GM19468 (cell line): ENCODE data around the gene RAD1.

ENCODE experiments used
- ATAC-seq: cut with Tn5 transposase; IDR thresholded peaks from one replicate; pipeline ENCODE4 v1.9.1; 2021; ENCODE audit warnings: mild to moderate bottlenecking, moderate library complexity, moderate number of reproducible peaks; ENCODE audit not compliant: unreplicated experiment; ENCODE audit errors: extremely low read depth

The RAD1 gene

DNA sequence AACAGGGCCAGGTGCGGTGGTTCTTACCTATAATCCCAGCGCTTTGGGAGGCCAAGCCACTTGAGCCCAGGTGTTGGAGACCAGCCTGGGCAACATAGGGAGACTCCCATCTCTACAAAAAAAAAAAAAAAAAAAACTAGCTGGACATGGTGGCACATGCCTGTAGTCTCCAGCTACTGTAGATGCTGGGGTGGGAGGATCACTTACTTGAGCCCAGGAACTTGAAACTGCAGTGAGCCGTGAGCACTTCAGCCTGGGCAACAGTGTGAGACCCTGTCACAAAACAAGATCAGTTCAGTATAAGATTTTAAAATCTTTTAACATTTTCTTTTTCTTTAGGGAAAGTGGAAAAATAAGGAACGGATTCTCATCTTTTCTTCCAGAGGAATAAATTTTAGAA, 2.7 kb upstream of the RAD1 start:
- ATAC-seq: no peak

DNA sequence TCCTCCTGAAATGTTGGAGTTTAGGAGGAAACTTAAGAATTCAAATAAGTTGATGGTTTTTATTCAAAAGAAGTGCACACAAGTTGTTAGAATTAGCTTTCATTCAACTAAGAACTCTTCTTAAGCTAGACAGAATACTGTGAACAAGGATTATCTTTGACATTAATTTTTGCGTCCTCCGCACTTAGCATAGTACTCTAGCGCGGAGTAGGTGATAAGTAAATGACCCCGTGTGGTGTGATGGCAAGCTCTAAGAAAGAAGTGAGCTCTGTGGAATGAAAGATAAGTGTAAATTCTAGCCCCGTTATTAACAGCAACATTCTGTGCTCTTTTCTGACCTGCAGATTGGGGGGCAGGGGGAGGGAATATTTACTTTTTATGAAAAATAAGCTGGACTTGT, 1.2 kb upstream of the RAD1 start:
- no peak for ATAC-seq

DNA sequence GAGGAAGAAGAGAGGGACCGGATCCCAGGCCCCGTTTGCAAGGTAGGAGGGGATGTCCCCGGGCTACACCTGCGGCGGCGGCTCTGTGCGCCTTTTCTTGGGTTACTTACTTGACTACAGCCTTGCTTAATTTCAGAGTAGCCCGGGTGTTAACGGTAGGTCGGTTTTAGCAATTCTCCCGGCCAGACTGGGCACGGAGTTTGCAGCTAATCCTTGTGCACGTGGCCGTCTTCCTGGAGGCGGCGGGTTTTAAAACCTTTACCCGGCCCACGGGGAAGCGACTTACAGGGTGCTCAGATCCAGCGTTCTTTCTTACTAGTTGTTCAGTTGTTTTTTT, 520 bp upstream of the RAD1 start:
- no peak for ATAC-seq

DNA sequence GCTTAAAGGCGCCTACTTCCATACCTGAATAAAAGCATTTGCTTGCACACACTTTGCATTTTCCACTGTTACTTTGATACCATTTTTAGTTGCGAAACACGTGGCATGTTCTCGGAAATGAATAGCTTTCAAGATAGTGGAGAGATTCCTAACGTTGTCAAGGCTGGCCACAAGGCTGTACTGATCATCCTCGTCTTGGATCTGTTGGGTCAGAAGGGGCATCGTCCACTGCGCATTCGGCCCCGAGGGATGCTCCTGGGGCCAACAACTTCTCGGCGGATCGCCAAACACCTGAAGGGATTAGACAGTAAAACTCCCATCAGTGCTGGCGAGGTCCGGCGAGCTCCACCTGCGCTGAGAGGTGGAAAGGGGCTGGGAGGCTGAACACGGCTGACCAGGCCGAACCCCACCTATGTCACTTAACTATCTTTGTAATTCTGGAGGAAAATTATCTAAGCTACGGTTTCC, 599 bp downstream of the RAD1 start:
- ATAC-seq: no peak

DNA sequence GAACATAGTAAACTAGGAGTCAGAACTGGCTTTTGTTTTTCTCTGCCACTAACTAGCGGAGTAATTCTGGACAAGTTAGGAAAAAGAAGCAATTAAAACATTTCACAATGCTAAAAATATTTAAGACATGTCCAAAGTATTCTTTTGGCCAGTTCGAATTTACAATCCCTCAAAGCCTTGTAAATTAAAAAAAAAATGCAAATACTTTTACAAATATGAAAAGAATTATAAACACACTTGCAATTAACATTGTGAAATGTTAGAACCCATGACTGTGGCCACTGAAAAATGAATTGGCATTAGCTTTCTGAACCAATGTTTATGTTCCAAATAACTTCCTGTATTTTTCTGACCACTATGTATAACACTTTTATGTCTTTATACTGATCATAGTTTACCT, 2.2 kb downstream of the RAD1 start:
- ATAC-seq: no peak

DNA sequence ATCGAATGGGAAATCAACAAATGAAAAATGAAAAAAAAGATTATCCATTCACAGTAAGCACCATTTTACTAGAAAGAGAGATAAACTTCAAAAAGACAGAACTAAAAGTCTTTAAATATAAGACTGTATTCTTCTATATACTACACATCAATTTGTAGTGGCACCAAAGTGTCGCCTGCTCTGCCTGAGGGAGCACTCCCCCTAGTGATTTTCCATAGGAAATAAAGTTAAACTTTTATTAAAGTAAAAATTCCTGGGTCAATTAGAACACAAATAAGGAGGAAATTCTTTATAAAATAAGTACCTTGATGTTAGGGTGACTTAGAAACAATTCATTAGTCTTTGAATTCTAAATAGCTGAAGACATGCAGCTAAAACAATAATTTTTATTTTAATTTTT, 9.7 kb downstream of the RAD1 start:
- ATAC-seq: no peak

DNA sequence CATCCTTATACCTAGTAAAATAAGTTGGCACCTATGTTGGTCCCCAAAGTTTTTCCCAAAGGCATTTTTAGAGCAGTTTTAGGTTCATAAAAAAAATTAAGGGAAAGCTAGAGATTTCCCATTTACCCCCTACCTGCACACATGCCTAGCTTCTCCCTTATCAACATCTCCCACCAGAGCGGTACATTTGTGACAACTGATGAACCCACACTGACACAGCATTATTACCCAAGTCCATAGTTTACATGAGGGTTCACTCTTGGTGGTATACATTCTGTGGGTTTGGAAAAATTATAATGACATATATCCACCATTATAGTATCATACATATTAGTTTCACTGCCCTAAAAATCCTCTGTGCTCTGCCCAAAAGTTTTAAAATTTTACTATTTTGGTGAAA, 12.0 kb downstream of the RAD1 start:
- ATAC-seq: no peak

DNA sequence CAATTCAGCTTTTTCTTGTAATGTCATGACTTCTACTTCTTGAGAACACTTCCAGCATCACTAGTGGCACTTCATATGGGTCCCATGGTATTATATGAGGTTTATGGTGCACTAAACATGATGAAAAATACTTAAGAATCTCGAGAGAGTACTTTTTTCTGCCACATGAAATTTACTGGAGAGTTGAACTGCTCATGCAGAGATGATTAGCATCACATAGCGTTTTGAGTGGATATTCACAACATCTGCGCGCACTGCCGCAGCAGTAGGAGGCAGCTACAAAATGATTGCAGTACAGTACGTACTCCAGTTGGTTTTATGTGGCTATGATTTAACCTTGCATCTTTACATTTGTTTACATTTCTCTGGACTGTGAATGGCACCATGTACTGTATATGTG, 14.7 kb downstream of the RAD1 start:
- no peak for ATAC-seq

DNA sequence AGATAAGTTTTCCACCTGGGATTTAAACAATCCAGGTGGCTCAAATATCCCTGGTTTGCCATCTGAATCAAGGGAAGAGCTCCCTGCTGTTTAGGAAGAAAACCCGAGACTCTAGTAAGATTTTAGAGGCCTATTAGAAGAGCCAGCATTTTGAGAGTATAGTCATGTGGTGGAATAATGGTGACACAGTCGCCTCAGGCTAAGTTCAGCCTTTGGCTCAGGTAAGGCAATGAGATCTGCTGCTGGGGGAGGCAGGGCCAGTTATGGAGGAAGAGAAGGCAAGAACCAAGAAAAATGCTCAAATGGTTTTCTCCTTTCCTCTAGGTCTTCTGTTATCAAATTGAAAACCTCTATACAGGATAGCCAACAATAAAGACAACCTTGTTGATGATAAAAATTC, 16.2 kb downstream of the RAD1 start:
- ATAC-seq: no peak

DNA sequence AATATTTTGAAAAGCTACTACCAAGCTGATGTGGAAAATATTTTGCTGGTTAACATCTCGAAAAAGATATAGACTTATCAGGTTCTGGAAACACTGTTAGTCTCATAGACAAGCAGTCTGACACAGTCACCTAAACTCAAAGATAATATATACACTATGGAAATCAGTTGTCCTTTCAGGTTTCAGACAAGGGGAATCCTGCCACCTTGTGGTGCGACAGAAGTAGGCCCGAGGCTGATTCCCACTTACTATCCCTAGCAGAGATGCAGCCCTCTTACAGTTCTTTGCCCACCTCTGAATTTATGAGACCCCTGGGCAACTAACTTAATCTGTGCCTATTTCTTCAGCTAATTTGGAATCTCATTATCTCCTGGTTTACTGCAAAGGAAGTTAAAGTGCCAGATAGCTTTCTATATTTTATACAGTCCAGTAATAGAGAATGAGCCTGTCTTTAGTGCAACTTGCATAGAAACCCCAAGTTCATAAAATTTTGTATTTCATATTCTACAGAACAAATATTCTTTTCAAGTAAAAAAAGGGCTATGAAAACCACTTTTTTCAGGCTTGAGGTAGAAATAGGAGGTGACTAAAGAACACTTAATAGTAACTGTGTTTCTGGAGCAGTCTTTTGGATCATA, 16.9 kb downstream of the RAD1 start:
- ATAC-seq: peak; percentile 76

DNA sequence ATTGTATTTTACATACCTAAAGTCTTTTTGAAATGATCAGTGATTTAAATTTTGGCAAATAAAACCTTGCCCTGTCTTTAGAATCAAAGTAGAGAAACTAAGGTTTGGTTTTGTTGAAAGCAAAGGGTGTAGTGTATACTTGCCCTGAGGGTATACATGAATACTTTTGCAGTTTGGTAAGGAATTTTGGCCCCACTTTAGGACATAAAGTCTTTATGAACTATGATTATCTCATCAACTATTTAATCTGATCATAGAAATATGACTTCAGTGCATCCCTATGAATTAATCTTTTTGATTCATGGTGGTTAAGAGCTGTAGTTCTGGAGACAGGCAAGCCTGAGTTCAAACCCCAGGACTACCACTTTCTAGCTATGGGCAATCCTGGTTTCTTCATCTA, 17.7 kb downstream of the RAD1 start:
- no peak for ATAC-seq

DNA sequence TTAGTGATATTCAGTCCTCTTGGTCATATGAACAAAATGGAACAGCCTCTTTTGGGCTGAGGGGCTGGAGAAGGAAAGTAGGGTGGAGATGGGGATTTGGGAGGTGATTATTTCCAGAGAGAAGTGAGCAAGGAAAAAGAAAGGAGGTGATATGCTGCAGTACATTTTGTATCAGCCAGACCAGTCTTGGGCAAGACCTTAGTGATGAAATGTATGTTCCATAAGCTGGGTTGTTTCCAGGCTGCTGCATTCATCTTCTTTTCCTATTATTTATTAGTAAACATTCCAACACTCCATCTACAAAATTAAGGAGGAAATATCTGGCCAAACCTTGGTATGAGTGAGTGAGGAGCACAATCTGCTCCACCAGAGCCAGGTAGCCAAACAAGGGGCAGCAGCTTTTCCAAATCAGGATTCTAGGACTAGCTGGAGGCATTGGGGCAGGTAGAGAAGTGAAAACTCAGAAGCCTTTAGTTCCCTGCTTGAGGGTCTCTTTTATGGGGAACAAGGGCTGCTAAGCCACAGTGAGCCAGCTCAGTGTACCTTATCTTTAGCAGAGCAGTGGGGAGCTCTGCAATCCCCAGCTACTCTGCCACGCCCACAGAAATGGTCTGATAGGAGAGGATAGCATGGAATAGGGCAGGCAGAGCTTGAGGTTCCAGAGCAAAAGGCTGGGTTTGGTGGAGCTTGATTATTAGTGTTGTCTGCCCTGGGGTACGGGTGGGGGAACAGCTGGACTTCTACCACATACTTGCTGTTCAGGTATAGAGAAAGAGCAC, 19.5 kb downstream of the RAD1 start:
- ATAC-seq: no peak

DNA sequence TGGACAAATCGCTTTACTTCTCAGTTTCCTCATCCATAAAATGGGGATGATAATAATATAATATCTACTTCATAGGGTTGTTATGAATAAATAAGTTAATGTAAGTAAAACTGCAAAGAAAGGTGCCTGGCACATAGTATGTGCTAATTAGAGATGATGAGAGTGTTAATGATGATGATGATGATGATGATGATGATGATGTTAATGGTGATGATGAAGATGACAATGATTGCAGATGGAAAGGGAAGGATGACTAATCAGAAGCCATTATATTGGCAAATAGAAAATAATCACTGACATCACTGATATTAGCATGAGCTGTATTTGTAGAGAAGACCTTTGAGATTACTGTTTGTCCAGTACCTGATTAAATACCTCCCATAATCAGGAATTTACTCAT, 20.6 kb downstream of the RAD1 start:
- ATAC-seq: no peak

DNA sequence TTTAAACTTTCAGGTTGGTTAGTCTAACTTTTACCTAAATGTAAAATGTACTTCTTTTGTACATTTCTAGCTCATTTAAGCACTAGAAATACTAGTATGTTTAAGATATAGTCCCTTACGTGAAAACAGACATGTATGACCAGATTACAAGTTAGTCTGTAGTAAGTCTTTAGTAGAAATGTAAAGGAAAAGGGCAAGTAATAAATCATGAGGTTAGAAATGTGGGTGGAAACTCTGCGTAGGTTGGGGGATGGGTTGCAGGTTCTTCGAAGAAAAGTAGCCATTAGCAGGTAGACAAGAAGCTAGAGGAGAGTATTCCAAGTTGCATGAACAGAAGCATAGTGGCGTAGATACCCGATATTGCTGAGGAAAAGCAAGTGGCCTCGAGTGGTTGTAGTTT, 22.9 kb downstream of the RAD1 start:
- ATAC-seq: no peak

DNA sequence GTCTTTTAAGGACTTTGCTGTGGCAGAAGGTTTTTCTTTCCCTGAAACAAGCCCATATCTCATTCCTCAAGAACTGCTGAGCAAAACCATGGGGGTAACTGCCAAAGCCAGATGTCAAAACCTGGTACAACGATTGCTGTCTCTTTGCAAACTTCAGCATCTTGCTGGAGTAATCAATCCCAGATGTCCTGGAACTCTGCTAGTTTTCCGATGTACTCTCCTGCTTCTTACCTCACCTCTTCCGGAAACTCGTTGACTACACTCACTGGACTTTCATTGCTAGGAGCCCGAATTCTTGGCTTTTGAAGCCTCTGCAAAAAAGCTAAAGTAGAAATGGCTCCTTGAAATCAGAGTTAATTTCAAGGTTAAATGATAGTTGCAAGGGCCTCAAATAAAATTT, 23.3 kb downstream of the RAD1 start:
- ATAC-seq: no peak

DNA sequence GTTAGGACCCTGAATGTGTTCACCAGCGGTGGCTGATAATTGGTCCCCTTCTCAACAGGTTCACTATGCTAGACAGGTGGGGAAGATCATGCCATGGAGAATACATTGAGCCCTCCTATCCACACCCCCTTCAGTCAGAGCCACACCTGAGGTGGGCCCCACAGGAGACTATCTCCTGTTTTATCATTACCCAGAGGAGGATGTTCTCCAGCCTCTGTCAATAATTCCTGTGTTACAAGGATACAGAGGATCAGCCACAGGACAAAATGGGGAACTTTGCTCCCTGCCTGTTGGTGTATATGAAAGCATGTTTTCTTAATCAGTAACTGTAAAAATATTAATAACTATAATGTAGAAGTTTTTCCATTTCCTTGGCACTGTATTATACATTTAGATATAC, 25.9 kb downstream of the RAD1 start:
- no peak for ATAC-seq

DNA sequence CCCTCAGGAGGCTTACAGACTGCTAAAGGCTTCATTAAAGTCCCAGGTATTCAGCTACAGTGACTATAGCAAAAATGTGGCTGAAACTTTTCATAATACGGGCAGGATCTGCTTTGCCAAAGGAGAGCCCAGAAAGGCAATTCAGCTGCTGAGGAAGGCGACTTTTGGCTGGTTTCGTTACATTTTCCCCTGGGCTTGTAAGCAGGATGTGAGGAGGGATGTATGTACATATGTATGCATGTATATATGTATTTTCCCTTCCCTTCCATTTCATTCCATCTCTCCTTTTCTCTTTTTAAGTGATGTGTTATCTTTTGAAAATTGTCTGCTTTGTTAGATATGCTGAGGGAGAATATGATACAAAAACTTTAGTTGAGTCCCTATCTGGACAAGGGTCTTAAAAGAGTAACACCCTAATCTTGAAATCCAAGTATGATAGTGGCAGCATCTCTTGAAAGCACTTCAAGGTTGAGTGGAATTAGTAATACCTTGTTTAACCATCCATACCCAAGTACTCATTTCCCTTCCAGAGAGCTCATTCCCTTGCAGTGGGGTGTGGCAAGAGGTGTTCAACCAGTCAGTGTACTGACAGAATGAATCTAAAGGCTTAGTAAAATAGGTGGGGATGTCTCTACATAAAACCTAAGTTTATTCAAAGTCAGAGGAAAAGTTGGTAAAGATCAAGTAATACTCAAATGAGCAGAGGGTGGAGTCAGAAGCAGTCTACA, 28.7 kb downstream of the RAD1 start:
- ATAC-seq: no peak

DNA sequence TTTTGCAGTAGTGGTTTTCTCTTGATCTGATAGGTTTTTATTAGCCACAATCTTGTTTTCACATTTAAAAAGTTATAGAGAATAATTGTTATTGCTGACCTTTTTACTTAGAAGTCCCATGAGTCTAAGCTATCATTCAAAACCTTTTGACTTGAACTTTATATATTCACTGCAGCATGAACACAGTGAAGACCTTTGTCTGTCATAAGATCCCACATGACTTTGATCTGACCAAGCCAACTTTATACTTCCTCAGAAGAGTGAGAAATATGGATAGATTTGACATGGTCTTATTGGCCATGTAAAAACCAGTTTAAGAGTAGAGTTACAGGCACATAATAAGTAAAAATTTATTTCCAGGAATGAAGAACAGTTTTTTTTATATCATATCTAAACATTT, 34.1 kb downstream of the RAD1 start:
- no peak for ATAC-seq

DNA sequence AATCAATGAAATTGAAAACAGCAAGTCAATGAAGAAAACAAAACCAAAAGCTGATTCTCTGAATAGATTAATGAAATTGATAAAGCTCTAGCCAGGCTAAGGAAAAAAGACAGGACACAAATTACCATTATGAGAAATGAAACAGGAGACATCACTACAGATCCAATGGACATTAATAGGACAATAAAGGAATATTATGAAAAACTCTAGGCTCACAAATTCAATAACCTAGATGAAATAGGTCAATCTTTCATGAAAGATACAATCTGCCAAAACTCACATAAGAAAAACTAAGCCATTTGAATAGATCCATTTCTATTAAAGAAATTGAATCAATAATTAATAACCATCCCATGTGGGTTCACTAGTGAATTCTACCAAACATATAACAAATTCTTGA, 39.0 kb downstream of the RAD1 start:
- no peak for ATAC-seq

DNA sequence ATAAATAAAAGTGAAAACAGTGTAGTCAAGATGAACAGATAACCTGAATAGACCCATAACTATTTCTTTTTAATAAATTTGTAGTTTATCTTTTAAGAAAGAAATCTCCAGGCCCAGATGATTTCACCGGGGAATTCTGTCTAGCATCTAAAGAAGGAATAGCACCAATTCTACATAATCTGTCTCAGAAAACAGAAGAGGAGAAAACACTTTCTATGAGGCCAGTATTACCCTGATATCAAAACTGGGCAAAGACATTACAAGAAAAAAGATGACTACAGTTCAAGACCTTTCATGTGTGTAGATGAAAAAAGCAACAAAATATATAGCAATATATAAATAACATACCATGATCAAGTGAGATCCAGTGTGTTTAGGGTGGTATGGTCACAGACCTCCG, 44.9 kb downstream of the RAD1 start:
- ATAC-seq: no peak

DNA sequence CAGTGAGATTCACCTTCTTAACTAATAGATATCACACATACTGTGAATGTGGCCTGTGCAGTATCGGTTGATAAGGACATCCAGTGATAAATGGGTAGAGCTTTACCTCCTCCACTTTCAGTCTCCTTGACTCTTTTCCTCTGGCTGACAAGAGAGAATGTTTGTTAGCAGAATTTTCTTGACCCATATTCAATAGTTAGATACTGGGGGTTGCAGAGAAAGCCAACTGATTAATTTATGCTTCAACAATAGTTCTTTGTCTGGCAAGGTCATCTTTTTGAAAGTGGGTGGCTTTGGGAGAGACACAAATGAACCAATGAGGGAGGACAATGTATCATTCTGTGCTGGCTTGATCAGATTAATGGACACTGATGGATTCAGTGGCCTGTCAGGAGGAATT, 46.0 kb downstream of the RAD1 start:
- no peak for ATAC-seq

DNA sequence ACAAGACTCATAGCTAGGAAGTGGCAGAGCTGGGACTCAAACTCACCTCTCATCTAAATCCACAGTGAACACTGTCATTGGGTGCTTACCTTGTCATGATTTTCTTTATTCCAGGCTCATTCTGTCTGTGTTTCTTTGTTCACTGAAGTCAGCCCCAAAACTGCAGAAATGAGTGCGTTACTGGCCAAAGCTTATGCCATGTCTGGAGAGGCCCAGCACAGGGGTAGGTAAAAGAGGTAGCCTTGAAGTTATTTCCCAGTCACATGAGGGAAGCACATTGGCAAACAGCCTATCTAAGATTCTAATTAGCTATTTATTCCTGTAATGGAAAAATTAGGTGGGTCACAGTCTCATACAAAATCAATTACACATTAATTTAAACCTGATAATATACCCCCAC, 46.5 kb downstream of the RAD1 start:
- ATAC-seq: no peak
